Glomerular endothelial cell (primary cell): Measurements from ENCODE around the gene CHTF18. TPM values are rescaled to one million over a fixed set of nuclear protein-coding genes. Genes with fewer than 3 reads are reported as not detected.

Experiments used
- DNase-seq: peaks from one replicate; pipeline ENCODE4 v3.0.0-alpha.2; 2011; ENCODE audit warnings: low read depth, low spot score; ENCODE audit errors: extremely low read depth
- total RNA-seq: library from RNA; depleted of rRNA; stranded (reverse); fragments of >200 nt; gene quantifications from 2 replicates; pipeline ENCODE4 v1.2.3, GENCODE V29; 2015

Gene CHTF18
- total RNA-seq, 1 donor from 2014 or later, result 24.3 TPM

- no peak for DNase-seq
These were observed 1.7 kb downstream of the CHTF18 start for GRCh38 chr16:790086-790485.

- no peak for DNase-seq
These were observed 2.7 kb downstream of the CHTF18 start for GRCh38 chr16:791131-791530.

- no peak for DNase-seq
These were observed 4.0 kb downstream of the CHTF18 start for GRCh38 chr16:792221-792995.

GRCh38 chr16:793414-793813 is 5.0 kb downstream of the CHTF18 start:
- no peak for DNase-seq

GRCh38 chr16:794091-794822 is 5.8 kb downstream of the CHTF18 start:
- no peak for DNase-seq

- no peak for DNase-seq
These were observed 6.5 kb downstream of the CHTF18 start for GRCh38 chr16:794853-795466.

- no peak for DNase-seq
These were observed 7.3 kb downstream of the CHTF18 start for GRCh38 chr16:795580-796229.

GRCh38 chr16:796296-797119 is 8.1 kb downstream of the CHTF18 start:
- no peak for DNase-seq

GRCh38 chr16:797120-797420 is 8.7 kb downstream of the CHTF18 start:
- DNase-seq, result no peak

GRCh38 chr16:797686-798085 is 9.3 kb downstream of the CHTF18 start:
- DNase-seq, result no peak

GRCh38 chr16:798666-799065 is 10.2 kb downstream of the CHTF18 start:
- DNase-seq, result no peak

GRCh38 chr16:799111-799947 is 10.9 kb downstream of the CHTF18 start:
- no peak for DNase-seq

- no peak for DNase-seq
These were observed 11.8 kb downstream of the CHTF18 start, which contains the start of gene GNG13 for GRCh38 chr16:799948-800833. TSS of gene GNG13 (minus strand) at chr16:800734. CDS start at chr16:799077, 1,657 bp downstream.

- no peak for DNase-seq
These were observed 12.6 kb downstream of the CHTF18 start for GRCh38 chr16:800834-801511.

GRCh38 chr16:801584-802363 is 13.4 kb downstream of the CHTF18 start:
- no peak for DNase-seq

- DNase-seq, result no peak
These were observed 14.0 kb downstream of the CHTF18 start for GRCh38 chr16:802461-802860.
